ENCODE results near the gene POU2F2. TPM values are rescaled to one million over a fixed set of nuclear protein-coding genes. Genes with fewer than 3 reads are reported as not detected.
A peak's percentile ranks its signal among the peaks of the same experiment; 100 is the strongest.

Gene POU2F2
- total RNA-seq, result 10 to 100 TPM; 55.6 to 57.3 TPM

GRCh38 chr19:42132030-42132628 lies at the start of gene POU2F2:
Gene POU2F2, minus strand, starts transcription at chr19:42132446. Its CDS starts 35 bp downstream, at chr19:42132411.
- H3K9me3 Mint-ChIP-seq, result no peaks in the 10 kb centered on the region
- peaks cover 55% of the 10 kb centered on the region for H3K4me1 Mint-ChIP-seq (ENCODE audit: low read depth)
- peak; percentile 92 for DNase-seq
- H3K36me3 Mint-ChIP-seq, result no peaks in the 10 kb centered on the region
- CTCF ChIA-PET, result interaction anchor here (0.6 to 2.7 kb wide), 41 partner anchors 8 to 310 kb away, joined by 3 to 43 read pairs (median 4); partner anchors contain the start of genes DEDD2, GSK3A, ZNF526 and ZNF574
- intact Hi-C loops (cut with micrococcal nuclease), result loop anchor here (1.0 to 5.0 kb wide), 7 partner anchors 9 to 290 kb away; partner anchors contain the start of genes MEGF8 and ZNF574
- POLR2A ChIA-PET, result interaction anchor here (0.7 to 2.8 kb wide), 6 partner anchors 9 to 170 kb away, joined by 3 to 23 read pairs (median 4); partner anchors contain the start of genes GSK3A and PAFAH1B3
- peak within 1 kb of the TSS; percentile 85 for H3K27ac Mint-ChIP-seq
- peak within 1 kb of the TSS; percentile 81 for H3K4me3 Mint-ChIP-seq
- no peaks in the 10 kb centered on the region for H3K27me3 Mint-ChIP-seq

GRCh38 chr19:42178791-42179674 lies 46.8 kb upstream of the POU2F2 start:
- H3K9me3 Mint-ChIP-seq, result no peaks in the 10 kb centered on the region
- intact Hi-C loops (cut with micrococcal nuclease), result no loop called here
- peaks cover 20% of the 10 kb centered on the region for H3K4me1 Mint-ChIP-seq (ENCODE audit: low read depth)
- no peak overlapping the region for H3K4me3 Mint-ChIP-seq
- POLR2A ChIA-PET, result no interaction called here
- DNase-seq, result peak; percentile 24
- no peaks in the 10 kb centered on the region for H3K36me3 Mint-ChIP-seq
- CTCF ChIA-PET, result no interaction called here
- peaks cover 11% of the 10 kb centered on the region for H3K27me3 Mint-ChIP-seq
- H3K27ac Mint-ChIP-seq, result no peak overlapping the region

- intact Hi-C loops (cut with micrococcal nuclease), result loop anchor here (2.0 kb wide), 1 partner anchor 45 kb away; the partner anchor contains the start of gene POU2F2
- ChIA-PET POLR2A (interaction anchor here (1.4 kb wide), 1 partner anchor 11 kb away, joined by 5 read pairs; no protein-coding TSS in a partner anchor), CTCF (interaction anchor here (1.0 to 2.5 kb wide), 12 partner anchors 12 to 69 kb away, joined by 3 to 21 read pairs (median 4); partner anchors contain the start of genes GSK3A and POU2F2)
- Mint-ChIP-seq H3K4me1 (ENCODE audit: low read depth) (peaks cover 14% of the 10 kb centered on the region), H3K27me3 (peaks cover 11% of the 10 kb centered on the region), H3K27ac (no peak overlapping the region), H3K9me3 (no peaks in the 10 kb centered on the region), H3K36me3 (no peaks in the 10 kb centered on the region), H3K4me3 (no peak overlapping the region)
- DNase-seq, result no peak
These were observed 45.4 kb upstream of the POU2F2 start for GRCh38 chr19:42177686-42178019.

- Mint-ChIP-seq H3K4me3 (no peak overlapping the region), H3K36me3 (no peaks in the 10 kb centered on the region), H3K27ac (no peak overlapping the region), H3K4me1 (ENCODE audit: low read depth) (peaks cover 14% of the 10 kb centered on the region), H3K9me3 (no peaks in the 10 kb centered on the region), H3K27me3 (peaks cover 11% of the 10 kb centered on the region)
- POLR2A ChIA-PET, result interaction anchor here (0.6 to 1.5 kb wide), 4 partner anchors 9 to 1859 kb away, joined by 3 to 6 read pairs (median 5); no protein-coding TSS in a partner anchor
- CTCF ChIA-PET, result interaction anchor here (0.7 to 2.5 kb wide), 23 partner anchors 8 to 119 kb away, joined by 3 to 21 read pairs (median 5); partner anchors contain the start of genes GSK3A and POU2F2
- peak; percentile 85 for DNase-seq
- intact Hi-C loops (cut with micrococcal nuclease), result loop anchor here (1.0 to 2.0 kb wide), 3 partner anchors 40 to 148 kb away; partner anchors contain the start of genes DEDD2, MEGF8 and POU2F2
These were observed 44.9 kb upstream of the POU2F2 start for GRCh38 chr19:42176990-42177685.

- H3K27me3 Mint-ChIP-seq, result peaks cover 11% of the 10 kb centered on the region
- peaks cover 14% of the 10 kb centered on the region for H3K4me1 Mint-ChIP-seq (ENCODE audit: low read depth)
- H3K9me3 Mint-ChIP-seq, result no peaks in the 10 kb centered on the region
- intact Hi-C loops (cut with micrococcal nuclease), result loop anchor here (1.0 to 2.0 kb wide), 3 partner anchors 41 to 149 kb away; partner anchors contain the start of genes DEDD2, MEGF8 and POU2F2
- ChIA-PET CTCF (interaction anchor here (0.7 to 2.5 kb wide), 23 partner anchors 8 to 120 kb away, joined by 3 to 21 read pairs (median 5); partner anchors contain the start of genes GSK3A and POU2F2), POLR2A (interaction anchor here (0.6 to 1.5 kb wide), 5 partner anchors 9 to 1859 kb away, joined by 3 to 6 read pairs (median 5); no protein-coding TSS in a partner anchor)
- H3K27ac Mint-ChIP-seq, result no peak overlapping the region
- H3K4me3 Mint-ChIP-seq, result peak overlapping the region; percentile 70
- DNase-seq, result no peak
- no peaks in the 10 kb centered on the region for H3K36me3 Mint-ChIP-seq
These were observed 44.4 kb upstream of the POU2F2 start for GRCh38 chr19:42176649-42176989.

GRCh38 chr19:42175952-42176648 lies 43.9 kb upstream of the POU2F2 start:
- no peak overlapping the region for H3K27ac Mint-ChIP-seq
- H3K4me1 Mint-ChIP-seq (ENCODE audit: low read depth), result peaks cover 14% of the 10 kb centered on the region
- peak overlapping the region; percentile 70 for H3K4me3 Mint-ChIP-seq
- peaks cover 11% of the 10 kb centered on the region for H3K27me3 Mint-ChIP-seq
- no peaks in the 10 kb centered on the region for H3K36me3 Mint-ChIP-seq
- POLR2A ChIA-PET, result interaction anchor here (0.6 to 1.5 kb wide), 8 partner anchors 8 to 1858 kb away, joined by 3 to 6 read pairs (median 4); partner anchors contain the start of gene ZNF574
- no peaks in the 10 kb centered on the region for H3K9me3 Mint-ChIP-seq
- CTCF ChIA-PET, result interaction anchor here (0.8 to 2.5 kb wide), 20 partner anchors 8 to 120 kb away, joined by 3 to 21 read pairs (median 5); partner anchors contain the start of genes GSK3A and POU2F2
- intact Hi-C loops (cut with micrococcal nuclease), result loop anchor here (1.0 to 2.0 kb wide), 3 partner anchors 41 to 149 kb away; partner anchors contain the start of genes DEDD2, MEGF8 and POU2F2
- DNase-seq, result peak; percentile 36

- POLR2A ChIA-PET, result interaction anchor here (1.0 to 1.1 kb wide), 3 partner anchors 9 to 99 kb away, joined by 3 to 5 read pairs (median 4); partner anchors contain the start of gene ZNF574
These were observed 42.9 kb upstream of the POU2F2 start for GRCh38 chr19:42174958-42175734.

GRCh38 chr19:42174188-42174587 lies 41.9 kb upstream of the POU2F2 start:
- POLR2A ChIA-PET, result no interaction called here
- Mint-ChIP-seq H3K27ac (no peak overlapping the region), H3K4me1 (ENCODE audit: low read depth) (peaks cover 14% of the 10 kb centered on the region), H3K36me3 (no peaks in the 10 kb centered on the region), H3K4me3 (no peak overlapping the region), H3K9me3 (no peaks in the 10 kb centered on the region), H3K27me3 (peaks cover 11% of the 10 kb centered on the region)
- intact Hi-C loops (cut with micrococcal nuclease), result no loop called here
- DNase-seq, result no peak
- CTCF ChIA-PET, result no interaction called here

More at GRCh38 chr19:42174958-42175734, 42.9 kb upstream of the POU2F2 start:
- H3K4me1 Mint-ChIP-seq (ENCODE audit: low read depth), result peaks cover 14% of the 10 kb centered on the region
- no peaks in the 10 kb centered on the region for H3K9me3 Mint-ChIP-seq
- CTCF ChIA-PET, result interaction anchor here (0.6 to 2.5 kb wide), 7 partner anchors 10 to 340 kb away, joined by 3 to 21 read pairs (median 9); partner anchors contain the start of gene POU2F2
- no peak for DNase-seq
- H3K27ac Mint-ChIP-seq, result no peak overlapping the region
- intact Hi-C loops (cut with micrococcal nuclease), result no loop called here
- H3K4me3 Mint-ChIP-seq, result peak overlapping the region; percentile 27
- no peaks in the 10 kb centered on the region for H3K36me3 Mint-ChIP-seq
- peaks cover 11% of the 10 kb centered on the region for H3K27me3 Mint-ChIP-seq

GRCh38 chr19:42173695-42174094 lies 41.4 kb upstream of the POU2F2 start:
- Mint-ChIP-seq H3K4me1 (ENCODE audit: low read depth) (peaks cover 14% of the 10 kb centered on the region), H3K4me3 (no peak overlapping the region), H3K9me3 (no peaks in the 10 kb centered on the region), H3K36me3 (no peaks in the 10 kb centered on the region), H3K27me3 (peaks cover 11% of the 10 kb centered on the region), H3K27ac (no peak overlapping the region)
- ChIA-PET POLR2A (no interaction called here), CTCF (no interaction called here)
- DNase-seq, result no peak
- intact Hi-C loops (cut with micrococcal nuclease), result no loop called here

- Mint-ChIP-seq H3K27ac (no peak overlapping the region), H3K9me3 (no peaks in the 10 kb centered on the region), H3K27me3 (peaks cover 11% of the 10 kb centered on the region), H3K4me3 (no peak overlapping the region), H3K36me3 (no peaks in the 10 kb centered on the region), H3K4me1 (ENCODE audit: low read depth) (peaks cover 14% of the 10 kb centered on the region)
- ChIA-PET CTCF (no interaction called here), POLR2A (no interaction called here)
- no peak for DNase-seq
- intact Hi-C loops (cut with micrococcal nuclease), result no loop called here
These were observed 40.0 kb upstream of the POU2F2 start for GRCh38 chr19:42172261-42172660.

Measured in activated CD4-positive, alpha-beta memory T cell treated with anti-CD3 and anti-CD28 coated beads for 36 hours (primary cell).